ENCODE data around the gene FAR2.
"Not testable (repeated sequence)": the region's sequence is repeated elsewhere in the genome, so short reads cannot be mapped to it uniquely, and the experiment has no call there.

The FAR2 gene

GRCh38 chr12:29282031-29282816 is 133.1 kb downstream of the FAR2 start:
- DNase-seq: no peak

DNA sequence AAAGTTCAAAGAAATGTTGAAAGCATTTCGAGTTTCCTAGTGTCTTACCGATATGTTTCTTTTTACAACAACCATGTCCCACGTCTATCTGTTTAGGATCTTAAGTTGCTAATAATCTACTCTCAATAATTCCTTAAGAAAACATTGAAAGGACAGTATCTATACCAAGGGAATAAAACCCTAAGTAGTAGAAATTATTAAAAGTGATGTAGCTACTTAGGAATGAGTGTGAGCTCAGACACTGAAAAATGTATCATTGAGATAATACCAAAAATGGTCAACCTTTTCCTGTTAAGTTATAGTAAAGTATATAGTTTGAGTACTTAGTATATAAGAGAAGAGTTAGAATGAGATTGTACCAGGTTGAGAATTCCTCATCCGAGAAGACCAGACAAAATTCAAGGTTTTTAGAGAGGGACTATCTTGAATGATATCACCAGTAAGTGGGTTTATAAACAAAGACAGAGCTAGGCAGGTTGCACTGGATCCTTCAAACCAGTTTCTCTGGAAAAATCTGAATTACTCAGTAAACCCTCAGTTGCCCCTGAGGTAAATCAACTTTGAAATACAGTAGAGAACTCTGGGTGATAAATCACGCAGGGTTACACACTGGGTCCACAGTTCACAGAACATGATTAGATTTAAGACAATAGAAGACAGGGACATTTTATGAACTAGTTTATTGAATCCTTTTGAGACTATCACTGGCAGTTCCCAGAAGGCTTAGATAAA is 135.1 kb downstream of the FAR2 start:
- DNase-seq: no peak

DNA sequence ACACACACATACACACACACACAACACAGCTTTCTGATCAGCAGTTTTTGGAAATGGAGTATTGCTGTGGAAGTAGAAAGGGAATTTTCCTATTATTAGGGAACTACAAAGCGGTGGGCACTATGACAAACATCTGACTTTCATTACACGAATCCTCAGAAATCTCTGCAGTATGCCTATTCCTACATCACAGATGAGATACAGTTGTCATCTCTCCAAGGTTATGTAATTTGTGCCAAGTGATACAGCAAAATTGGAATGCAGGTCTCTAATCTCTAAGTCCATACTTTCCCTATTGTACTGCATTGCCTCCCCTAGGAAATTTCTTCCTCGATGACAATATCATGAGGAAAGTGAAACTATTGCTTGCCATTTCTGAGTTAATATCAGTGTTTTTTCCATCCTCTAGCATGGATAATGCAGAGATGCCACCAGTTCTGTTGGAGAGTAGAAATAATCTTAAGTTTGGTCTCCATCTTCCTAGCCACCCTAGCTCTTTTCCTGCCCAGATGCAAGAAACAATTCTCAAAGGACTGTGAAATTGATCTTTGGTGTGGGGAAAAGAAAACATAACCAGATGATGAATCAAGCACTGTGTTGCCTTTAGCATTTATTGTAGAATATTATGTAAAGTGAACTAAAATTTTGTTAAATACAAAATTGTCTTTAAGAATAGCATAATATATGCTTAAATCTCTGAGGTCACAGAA is 137.2 kb downstream of the FAR2 start:
- DNase-seq: no peak

GRCh38 chr12:29287622-29288021 is 138.5 kb downstream of the FAR2 start:
- no peak for DNase-seq

GRCh38 chr12:29288031-29288430 is 139.0 kb downstream of the FAR2 start:
- no peak for DNase-seq

GRCh38 chr12:29290475-29290874 is 141.4 kb downstream of the FAR2 start:
- not testable (repeated sequence) for DNase-seq

DNA sequence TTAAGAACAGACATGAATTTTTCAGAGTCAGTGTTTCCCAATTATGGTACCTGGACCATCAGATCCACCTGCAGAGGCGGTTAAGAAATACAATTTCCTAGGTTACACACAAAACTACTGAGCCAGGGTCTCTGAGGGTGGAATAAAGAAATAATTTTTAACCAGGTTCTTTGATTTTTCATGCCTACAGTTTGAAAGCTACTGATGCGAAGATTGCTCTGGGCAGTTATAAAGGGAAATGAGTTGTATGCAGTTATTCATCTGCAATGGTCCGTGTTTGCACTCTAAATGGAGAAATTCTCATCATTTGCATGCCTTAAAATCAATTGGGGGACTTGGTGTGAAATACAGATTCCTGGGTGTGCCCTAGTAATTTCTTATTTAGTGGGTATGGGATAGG is 142.1 kb downstream of the FAR2 start:
- DNase-seq: no peak

DNA sequence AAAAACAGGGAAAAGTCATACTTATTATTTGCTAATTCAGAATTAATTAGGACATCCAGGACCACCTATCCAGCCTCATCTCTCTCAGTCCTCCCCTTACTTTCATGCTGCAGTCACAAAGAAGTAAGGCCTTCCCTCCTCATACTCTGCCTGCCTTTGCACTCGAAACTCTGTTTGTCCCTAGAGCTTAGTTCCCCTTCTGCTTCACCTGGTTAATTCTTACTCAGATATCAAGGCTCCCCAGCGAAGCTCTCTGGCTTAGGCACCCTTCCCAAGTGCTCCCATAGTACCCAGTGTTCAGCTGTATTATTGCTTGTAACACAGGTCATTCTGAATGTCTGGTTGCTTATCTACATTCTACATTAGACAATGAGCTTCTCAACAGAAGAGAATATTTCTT is 150.6 kb downstream of the FAR2 start:
- DNase-seq: no peak

DNA sequence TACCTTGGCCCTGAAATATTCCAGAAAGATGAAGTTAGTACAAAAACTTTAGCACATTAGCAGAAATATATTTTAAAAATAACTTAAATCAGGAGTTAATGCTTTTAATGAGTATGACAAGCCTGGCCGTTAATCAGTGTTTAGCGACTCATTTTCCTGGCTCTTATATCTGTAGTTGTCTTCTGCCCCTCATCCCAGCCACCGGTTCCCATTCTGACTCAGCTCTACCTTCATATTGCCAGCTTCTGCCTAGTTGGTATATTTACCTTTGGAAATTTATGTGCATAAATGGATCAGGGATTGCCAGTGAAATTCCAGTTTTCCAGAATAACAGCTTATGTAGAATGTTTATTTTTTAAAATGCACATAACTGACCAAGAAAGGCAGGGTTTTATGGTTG is 152.0 kb downstream of the FAR2 start:
- no peak for DNase-seq

DNA sequence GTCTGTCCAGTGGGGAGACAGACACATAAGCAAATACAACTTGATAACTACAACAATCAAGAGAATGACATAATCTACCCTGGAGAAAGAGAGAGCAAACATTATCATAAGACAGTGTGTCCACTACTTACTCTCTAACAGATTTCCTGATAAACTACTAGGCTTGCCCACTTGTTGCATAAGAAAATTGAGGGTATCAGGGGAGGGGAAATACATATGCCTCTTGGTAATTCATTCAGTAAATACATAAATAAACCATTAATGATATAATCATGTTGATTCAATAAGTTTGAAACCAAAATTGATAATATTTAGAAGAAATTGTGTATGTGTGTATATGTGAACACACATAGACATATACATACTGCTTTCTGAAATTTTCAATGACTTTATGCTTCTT is 155.3 kb downstream of the FAR2 start:
- DNase-seq: no peak

DNA sequence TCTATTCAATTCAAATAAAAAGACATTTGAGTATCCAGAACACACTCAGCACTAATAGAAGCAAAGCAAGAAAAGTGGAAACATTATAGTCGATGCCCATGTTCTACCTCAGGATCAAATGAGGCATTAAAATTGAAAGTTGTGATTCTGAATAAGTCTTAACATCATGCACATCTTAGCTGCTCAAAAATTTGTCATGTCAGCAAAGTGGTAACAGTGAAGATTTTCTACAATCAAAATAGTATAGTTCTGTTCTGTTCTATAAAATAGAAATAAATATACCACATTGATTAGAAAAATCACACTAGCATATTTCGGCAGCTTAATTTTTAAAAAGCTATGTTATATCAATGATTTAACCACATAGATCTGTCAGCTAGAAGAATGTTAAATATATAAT is 157.2 kb downstream of the FAR2 start:
- no peak for DNase-seq

- no peak for DNase-seq
Measured at GRCh38 chr12:29306682-29307081, 157.6 kb downstream of the FAR2 start.

GRCh38 chr12:29309320-29309902 is 160.3 kb downstream of the FAR2 start:
- no peak for DNase-seq

- no peak for DNase-seq
Measured at GRCh38 chr12:29310899-29311298, 161.8 kb downstream of the FAR2 start.

DNA sequence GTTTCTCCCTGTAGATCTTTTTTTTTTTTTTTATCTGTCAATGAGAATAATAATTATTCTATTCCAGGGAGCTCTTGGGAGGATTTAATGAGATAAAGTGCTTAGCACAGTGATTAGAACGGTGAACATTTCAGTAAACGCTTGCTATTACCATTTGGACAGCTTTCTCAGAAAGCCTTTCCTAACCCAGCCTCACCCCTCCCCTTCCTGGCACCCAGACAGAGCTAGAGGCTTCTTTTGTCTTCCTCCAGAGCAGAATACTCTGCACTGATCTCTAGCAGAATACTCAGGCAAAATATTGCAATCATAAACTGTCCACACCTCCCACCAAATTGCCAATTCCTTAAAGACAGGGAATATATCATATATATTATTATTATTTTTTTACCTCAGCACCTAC is 165.3 kb downstream of the FAR2 start:
- no peak for DNase-seq

DNA sequence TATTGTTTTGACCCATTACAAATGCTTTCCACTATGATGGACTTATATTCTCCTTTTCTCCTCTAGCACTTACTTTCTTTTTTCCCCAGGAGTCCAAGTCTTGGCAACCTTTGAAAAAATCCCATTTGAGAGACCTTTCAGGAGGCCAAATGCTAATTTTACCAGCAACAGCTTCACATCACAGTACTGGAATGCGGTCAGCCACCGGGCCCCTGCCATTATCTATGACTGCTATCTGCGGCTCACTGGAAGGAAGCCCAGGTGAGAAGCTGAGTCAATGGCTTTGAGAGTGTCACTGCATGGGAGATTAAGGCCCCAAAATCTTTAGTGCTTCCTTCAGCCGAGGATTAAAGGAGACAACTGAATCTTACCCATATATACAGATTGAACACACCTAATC is 167.7 kb downstream of the FAR2 start:
- no peak for DNase-seq

DNA sequence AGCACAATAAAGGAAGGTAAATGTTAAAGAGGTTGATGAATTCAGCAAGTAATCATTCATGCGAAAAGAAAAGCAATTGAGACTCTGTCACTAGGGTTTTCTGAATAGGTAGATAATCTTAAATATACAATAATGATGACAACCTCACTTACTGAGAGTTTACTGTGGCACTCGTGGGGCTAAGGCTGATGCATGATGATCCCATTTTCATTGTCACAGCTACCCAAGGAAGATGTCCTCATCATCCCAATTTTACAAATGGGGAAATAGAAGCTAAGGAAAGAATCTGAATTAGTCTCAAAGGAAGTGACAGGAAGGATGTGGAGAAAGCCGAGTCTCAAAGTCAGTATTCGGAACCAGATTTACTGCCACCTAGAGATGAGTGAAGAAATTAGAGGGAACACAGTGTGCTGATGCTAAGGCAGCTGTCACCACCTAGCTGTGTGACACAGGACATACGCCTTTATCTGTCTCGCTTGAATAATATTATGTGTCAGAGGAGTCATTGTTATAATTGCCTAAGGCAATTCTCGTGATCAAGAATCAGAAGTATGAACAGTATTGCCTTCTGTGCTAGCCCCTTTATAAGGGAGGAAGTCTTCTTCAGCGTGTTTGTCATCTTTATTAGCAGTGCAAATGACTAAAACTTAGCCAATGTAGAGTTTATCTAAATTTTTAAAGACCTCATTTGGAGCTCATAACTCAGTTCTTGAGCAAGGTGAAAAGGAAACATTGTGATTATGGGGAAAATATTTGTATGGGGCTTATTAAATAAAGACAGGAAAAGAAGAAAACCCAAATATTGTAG is 168.7 kb downstream of the FAR2 start:
- DNase-seq: no peak

GRCh38 chr12:29320295-29321085 is 171.4 kb downstream of the FAR2 start:
- DNase-seq: no peak

GRCh38 chr12:29322157-29322556 is 173.1 kb downstream of the FAR2 start:
- no peak for DNase-seq

DNA sequence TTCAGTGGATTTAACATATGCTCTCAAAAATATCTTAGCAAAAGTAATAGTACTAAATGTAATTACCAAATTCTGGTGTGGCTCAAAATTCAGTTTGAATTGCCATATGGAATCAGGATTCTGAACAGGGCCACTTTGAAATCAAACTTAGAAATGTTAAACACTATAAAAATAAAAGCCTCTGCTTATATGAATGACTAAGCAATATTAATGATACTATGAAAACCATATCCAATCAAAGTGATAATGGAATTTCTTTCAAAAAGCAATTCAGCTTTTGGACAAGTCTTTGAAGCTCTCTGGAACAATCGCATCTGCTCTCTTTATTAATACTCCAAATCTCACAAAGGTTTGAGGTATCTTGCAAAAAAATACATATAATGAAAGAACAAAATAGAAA is 180.3 kb downstream of the FAR2 start:
- no peak for DNase-seq

DNA sequence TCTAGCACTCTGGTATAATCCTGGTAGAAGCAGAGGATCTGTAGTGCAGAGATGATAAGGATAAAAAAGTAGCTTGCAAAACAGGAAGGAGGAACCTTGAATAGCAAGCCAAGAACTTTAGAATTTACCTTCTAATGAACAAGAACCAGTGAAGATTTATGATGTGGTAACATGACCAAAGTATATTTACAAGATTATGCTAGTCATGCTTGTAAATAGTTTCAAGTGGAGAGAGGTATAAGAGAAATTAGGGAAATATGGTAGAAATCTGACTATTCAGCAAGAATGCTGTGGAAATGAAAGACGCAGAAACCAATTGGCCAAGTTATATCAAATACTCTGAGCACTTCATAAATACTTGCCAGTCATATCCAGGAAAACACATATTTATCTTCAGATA is 184.1 kb downstream of the FAR2 start:
- no peak for DNase-seq

DNA sequence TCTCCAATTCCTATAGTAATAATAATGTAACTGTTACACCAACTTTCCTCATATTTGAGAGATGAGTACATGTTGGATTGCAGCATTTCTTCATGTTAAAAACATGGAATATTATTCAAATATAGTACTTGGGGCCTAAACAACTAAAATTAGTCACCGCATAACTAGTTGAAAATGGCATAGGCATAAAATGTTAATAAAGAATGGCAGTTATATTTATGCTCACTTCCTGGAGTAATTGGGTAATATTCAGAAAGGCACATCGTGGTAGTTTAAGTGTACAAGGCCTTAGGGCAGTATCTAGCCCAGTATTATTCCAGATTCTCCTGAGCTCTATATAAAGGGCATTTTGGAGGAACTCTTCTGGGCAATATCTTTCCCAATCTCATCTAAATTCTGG is 185.9 kb downstream of the FAR2 start:
- no peak for DNase-seq

All from effector CD8-positive, alpha-beta T cell (primary cell).